Uterus (tissue), 4 donors: ENCODE measurements around the gene IFIT3. TPM values are rescaled to one million over a fixed set of nuclear protein-coding genes. Genes with fewer than 3 reads are reported as not detected.

Experiments
- DNase-seq, 2 donors: peaks; one replicate each; pipeline ENCODE4 v3.0.0-alpha.2; 2019 to 2020
- H3K27ac ChIP-seq, 2 donors: fragments of 200-600 bp; sonication (generic); 1 replicate in 1 of 2; 2 replicates in 1 of 2; pipeline ENCODE4 v1.5.1; 2016 to 2018
- H3K27me3 ChIP-seq, 2 donors: fragments of 200-600 bp; sonication (generic); one replicate each; pipeline ENCODE4 v1.5.1; 2018 to 2019; ENCODE audit warnings: control low read depth in 1 of 2
- H3K36me3 ChIP-seq, 2 donors: fragments of 200-600 bp; sonication (generic); one replicate each; pipeline ENCODE4 v1.5.1; 2019; ENCODE audit warnings: control low read depth in 1 of 2
- H3K4me1 ChIP-seq, 2 donors: fragments of 200-600 bp; sonication (generic); one replicate each; pipeline ENCODE4 v1.5.1; 2018 to 2019; ENCODE audit warnings: control low read depth in 1 of 2
- H3K4me3 ChIP-seq, 2 donors: fragments of 200-600 bp; sonication (generic); 1 replicate in 1 of 2; 2 replicates in 1 of 2; pipeline ENCODE4 v1.5.1; 2018 to 2019; ENCODE audit warnings: mild to moderate bottlenecking in 1 of 2
- H3K9me3 ChIP-seq, 2 donors: fragments of 200-600 bp; sonication (generic); one replicate each; pipeline ENCODE4 v1.5.1; 2019; ENCODE audit warnings: control low read depth in 1 of 2
- CTCF ChIP-seq, 4 experiments: fragments of 200-600 bp in 2 of 4; fragments of 450-650 bp in 2 of 4; sonication (generic) in 2 of 4; IDR thresholded peaks; one replicate each; pipeline ENCODE4 v1.5.1; 2016 to 2019; ENCODE audit warnings: antibody characterized with exemption in 4 of 4, mild to moderate bottlenecking in 2 of 4, moderate library complexity in 1 of 4
- POLR2A ChIP-seq, 2 donors: fragments of 450-650 bp; IDR thresholded peaks; one replicate each; pipeline ENCODE4 v1.6.1; 2016; ENCODE audit warnings: antibody characterized with exemption in 2 of 2, mild to moderate bottlenecking in 1 of 2, moderate library complexity in 1 of 2
- intact Hi-C: fragments of 100-400 bp; cut with DNase I; formaldehyde crosslinking; loops from one replicate; pipeline ENCODE4 v1.15.1; 2023; ENCODE audit warnings: low total_unique reads
- total RNA-seq, 4 donors: library from RNA; depleted of rRNA in 3 of 4; stranded (reverse); fragments of >200 nt in 3 of 4; gene quantifications; one replicate each; pipeline versions ENCODE4 v1.1.0 to v1.2.4, GENCODE V29; 2014 to 2023
- donor health status: DM: yes; HTN: yes; CAD: no.

Gene IFIT3
- total RNA-seq, 4 donors from 2014 or later: 6.9 to 25.3 (median 15.6) TPM

GRCh38 chr10:89304026-89304425 lies 23.8 kb upstream of the IFIT3 start:
- no peaks in the 10 kb centered on the region for H3K4me1 ChIP-seq
- no peak for DNase-seq
- intact Hi-C loops: no loop called here

GRCh38 chr10:89304446-89304845 lies 23.4 kb upstream of the IFIT3 start:
- no peaks in the 10 kb centered on the region for H3K27me3 ChIP-seq
- intact Hi-C loops: no loop called here
- H3K4me3 ChIP-seq: no peak overlapping the region
- no peak overlapping the region for H3K27ac ChIP-seq
- TF ChIP-seq POLR2A (IDR thresholded peaks at IDR 0.05) (no peak), CTCF (IDR thresholded peaks at IDR 0.05) (no peak)
- no peaks in the 10 kb centered on the region for H3K36me3 ChIP-seq
- no peak for DNase-seq
- H3K4me1 ChIP-seq: no peaks in the 10 kb centered on the region
- no peaks in the 10 kb centered on the region for H3K9me3 ChIP-seq

More at GRCh38 chr10:89304026-89304425, 23.8 kb upstream of the IFIT3 start:
- Histone ChIP-seq H3K27me3 (no peaks in the 10 kb centered on the region), H3K27ac (no peak overlapping the region), H3K4me3 (no peak overlapping the region), H3K36me3 (no peaks in the 10 kb centered on the region), H3K9me3 (no peaks in the 10 kb centered on the region)
- no peak for TF ChIP-seq CTCF (IDR thresholded peaks at IDR 0.05)
- no peak for TF ChIP-seq POLR2A (IDR thresholded peaks at IDR 0.05)

- DNase-seq: no peak
- Histone ChIP-seq H3K27ac (no peak overlapping the region), H3K27me3 (no peaks in the 10 kb centered on the region), H3K36me3 (no peaks in the 10 kb centered on the region), H3K9me3 (no peaks in the 10 kb centered on the region), H3K4me1 (no peaks in the 10 kb centered on the region), H3K4me3 (no peak overlapping the region)
- intact Hi-C loops: no loop called here
- no peak for TF ChIP-seq CTCF (IDR thresholded peaks at IDR 0.05)
- TF ChIP-seq POLR2A (IDR thresholded peaks at IDR 0.05): no peak
These were observed 22.9 kb upstream of the IFIT3 start for GRCh38 chr10:89304925-89305324.

GRCh38 chr10:89305766-89306433 lies 21.9 kb upstream of the IFIT3 start:
- no peak for DNase-seq
- intact Hi-C loops: no loop called here
- H3K27me3 ChIP-seq: no peaks in the 10 kb centered on the region
- no peak overlapping the region for H3K27ac ChIP-seq
- no peak overlapping the region for H3K4me3 ChIP-seq
- TF ChIP-seq CTCF (IDR thresholded peaks at IDR 0.05) (no peak), POLR2A (IDR thresholded peaks at IDR 0.05) (no peak)
- no peaks in the 10 kb centered on the region for H3K9me3 ChIP-seq
- no peaks in the 10 kb centered on the region for H3K4me1 ChIP-seq
- H3K36me3 ChIP-seq: no peaks in the 10 kb centered on the region

GRCh38 chr10:89306434-89307268 lies 21.1 kb upstream of the IFIT3 start:
- TF ChIP-seq POLR2A (IDR thresholded peaks at IDR 0.05): no peak
- TF ChIP-seq CTCF (IDR thresholded peaks at IDR 0.05): no peak
- DNase-seq: no peak
- Histone ChIP-seq H3K27ac (no peak overlapping the region), H3K9me3 (no peaks in the 10 kb centered on the region), H3K4me3 (no peak overlapping the region), H3K27me3 (no peaks in the 10 kb centered on the region), H3K4me1 (no peaks in the 10 kb centered on the region), H3K36me3 (no peaks in the 10 kb centered on the region)
- intact Hi-C loops: no loop called here
